Adrenal gland (tissue), 5 donors: Measurements from ENCODE around the gene YIPF6.

Experiments used
- CTCF ChIP-seq, 6 experiments: fragments of 450-650 bp in 4 of 6; fragments of 200-600 bp in 2 of 6; sonication (generic) in 1 of 6; IDR thresholded peaks; 1 replicate in 5 of 6; 2 replicates in 1 of 6; pipeline versions ENCODE4 v1.5.1 to v1.8.0; 2016 to 2021; ENCODE audit warnings: antibody characterized with exemption in 6 of 6, mild to moderate bottlenecking in 2 of 6, moderate library complexity in 1 of 6
- POLR2A ChIP-seq, 2 donors: fragments of 450-650 bp; IDR thresholded peaks; one replicate each; pipeline ENCODE4 v1.6.1; 2017; ENCODE audit warnings: antibody characterized with exemption in 2 of 2, mild to moderate bottlenecking in 2 of 2, moderate library complexity in 1 of 2
- donor health status: DM: no; HTN: no; CAD: no.

DNA sequence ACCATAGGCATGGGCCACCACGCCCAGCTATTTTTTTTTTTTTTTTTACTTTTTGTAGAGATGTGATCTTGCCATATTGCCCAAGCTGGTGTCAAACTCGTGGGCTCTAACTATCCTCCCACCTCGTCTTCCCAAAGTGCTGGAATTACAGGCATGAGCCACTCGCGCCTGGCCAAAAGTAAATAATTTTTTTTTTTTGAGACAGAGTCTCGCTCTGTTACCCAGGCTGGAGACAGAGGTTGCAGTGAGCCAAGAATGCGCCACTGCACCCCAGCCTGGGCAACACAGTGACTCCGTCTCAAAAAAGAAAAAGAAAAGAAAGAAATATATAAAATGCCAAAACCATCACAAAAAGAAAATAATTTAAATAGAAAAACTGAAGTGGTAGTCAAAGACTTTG, 47.1 kb upstream of the YIPF6 start:
- no peak for TF ChIP-seq POLR2A (IDR thresholded peaks at IDR 0.05)
- no peak for TF ChIP-seq CTCF (IDR thresholded peaks at IDR 0.05)
